Activated CD4-positive, alpha-beta T cell treated with anti-CD3 and anti-CD28 coated beads, Interleukin-2, amount 50 U/mL, for 24 hours (primary cell): ENCODE data around the gene PTGDR2.
"Not testable (repeated sequence)": the region's sequence is repeated elsewhere in the genome, so short reads cannot be mapped to it uniquely, and the experiment has no call there.

ENCODE experiments used
- DNase-seq, 2 donors: peaks; one replicate each; pipeline ENCODE4 v3.0.0-alpha.2; 2020; ENCODE audit warnings: low read depth in 1 of 2, low spot score in 1 of 2

Gene PTGDR2

GRCh38 chr11:60842668-60843600, 12.8 kb downstream of the PTGDR2 start:
- no peak for DNase-seq

DNA sequence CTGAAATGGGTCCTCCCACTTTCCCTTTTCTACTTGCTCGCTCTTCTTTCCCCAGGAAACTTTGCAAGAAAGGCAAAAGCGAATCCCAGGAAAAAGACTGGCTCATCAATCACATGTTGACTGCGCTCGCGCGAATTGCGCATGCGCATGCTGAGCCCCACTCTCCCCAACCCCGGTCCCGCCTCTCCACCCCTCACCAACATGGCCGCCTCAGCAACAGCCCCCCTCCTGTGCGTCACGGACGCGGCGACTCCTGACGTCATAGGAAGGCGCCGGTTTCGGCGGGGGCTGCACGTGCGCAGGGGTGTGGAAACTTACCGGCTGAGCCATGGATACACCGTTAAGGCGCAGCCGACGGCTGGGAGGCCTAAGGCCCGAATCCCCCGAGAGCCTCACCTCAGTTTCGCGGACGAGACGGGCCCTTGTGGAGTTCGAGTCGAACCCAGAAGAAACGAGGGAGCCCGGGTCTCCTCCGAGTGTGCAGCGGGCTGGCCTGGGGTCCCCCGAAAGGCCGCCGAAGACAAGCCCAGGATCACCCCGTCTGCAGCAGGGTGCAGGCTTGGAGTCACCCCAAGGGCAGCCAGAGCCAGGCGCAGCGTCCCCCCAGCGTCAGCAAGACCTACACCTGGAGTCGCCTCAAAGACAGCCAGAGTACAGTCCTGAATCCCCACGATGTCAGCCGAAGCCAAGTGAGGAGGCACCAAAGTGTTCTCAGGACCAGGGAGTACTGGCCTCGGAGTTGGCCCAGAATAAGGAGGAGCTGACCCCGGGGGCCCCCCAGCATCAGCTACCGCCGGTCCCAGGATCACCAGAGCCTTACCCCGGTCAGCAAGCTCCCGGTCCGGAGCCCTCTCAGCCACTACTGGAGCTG, 13.7 kb downstream of the PTGDR2 start, which contains the start of gene CCDC86:
TSS of gene CCDC86 (plus strand) at position 317 of the 871 bp plus-strand sequence. CDS start at position 329, 12 bp downstream.
- peak; percentile 98 to 100 for DNase-seq

GRCh38 chr11:60840470-60841430, 15.0 kb downstream of the PTGDR2 start:
- DNase-seq, result no peak

DNA sequence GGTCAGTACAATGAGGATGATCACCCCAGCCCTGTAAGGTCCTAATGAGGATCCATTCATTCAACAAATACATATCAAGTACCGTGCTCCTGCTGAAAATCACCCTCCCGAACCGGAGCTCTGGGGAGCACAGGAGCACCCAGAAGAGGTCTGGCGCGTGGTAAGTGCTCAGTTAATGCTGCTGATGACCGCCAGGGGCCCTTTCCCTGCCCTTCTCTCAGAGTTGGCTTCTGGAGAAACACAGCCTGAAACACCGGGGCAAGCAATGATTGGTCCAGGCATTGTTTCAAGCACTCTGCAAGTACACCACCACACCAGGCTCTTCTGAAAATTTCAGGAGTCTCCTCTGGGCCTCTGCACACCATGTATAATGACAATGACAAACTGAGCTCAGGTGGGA, 17.6 kb downstream of the PTGDR2 start:
- DNase-seq, result no peak

- no peak for DNase-seq
These were observed 18.8 kb downstream of the PTGDR2 start for GRCh38 chr11:60836866-60837515.

DNA sequence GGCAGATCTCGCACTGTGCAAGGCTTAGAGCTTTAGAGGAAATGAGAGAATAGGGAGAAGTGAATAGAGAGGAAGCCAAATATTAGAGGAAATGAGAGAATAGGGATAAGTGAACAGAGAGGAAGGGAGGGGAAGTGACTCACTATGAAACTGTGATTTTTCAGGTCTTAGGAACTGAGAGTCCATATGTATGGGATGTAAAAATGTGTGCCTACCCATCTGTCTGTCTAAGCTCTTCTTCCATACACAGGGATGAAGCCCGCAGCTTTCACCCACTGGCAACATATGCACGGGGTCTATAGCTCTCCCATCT, 20.3 kb downstream of the PTGDR2 start:
- DNase-seq, result no peak

DNA sequence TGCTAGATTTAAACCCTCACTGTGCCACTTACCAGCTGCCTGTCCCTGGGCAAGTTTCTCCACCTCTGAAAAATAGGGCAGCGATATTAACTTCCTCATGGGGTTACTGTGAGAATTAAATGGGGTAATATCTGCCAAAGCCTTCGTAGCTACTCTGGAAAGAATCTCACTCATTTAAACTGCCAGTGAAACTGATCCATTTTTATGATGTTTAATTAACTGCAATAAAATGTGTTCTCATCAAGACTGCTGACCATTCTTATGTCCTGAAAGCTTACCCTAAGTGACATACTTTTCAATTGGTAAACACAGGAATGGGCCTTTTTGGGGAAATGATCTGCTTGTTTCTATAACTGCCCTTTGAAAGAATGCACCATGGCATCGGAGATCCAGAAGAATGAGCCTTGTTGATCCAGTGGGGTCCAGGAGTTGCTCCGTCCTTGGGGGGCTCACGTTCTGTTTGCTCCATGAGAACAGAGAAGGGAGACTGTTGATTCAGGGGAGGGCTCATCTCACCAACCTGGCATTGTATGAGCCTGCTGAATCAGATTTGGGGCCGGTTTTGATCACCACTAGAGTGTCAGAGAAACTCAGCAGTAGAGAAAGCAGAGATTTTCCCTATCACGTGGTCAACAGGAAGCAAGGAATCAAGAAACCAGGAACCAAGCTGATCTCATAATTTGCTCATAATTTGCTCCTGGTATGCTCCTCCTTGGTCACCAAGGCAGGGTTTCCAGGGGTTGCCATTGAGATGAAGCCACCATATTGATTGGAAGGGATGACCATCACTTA, 20.8 kb downstream of the PTGDR2 start:
- no peak for DNase-seq

DNA sequence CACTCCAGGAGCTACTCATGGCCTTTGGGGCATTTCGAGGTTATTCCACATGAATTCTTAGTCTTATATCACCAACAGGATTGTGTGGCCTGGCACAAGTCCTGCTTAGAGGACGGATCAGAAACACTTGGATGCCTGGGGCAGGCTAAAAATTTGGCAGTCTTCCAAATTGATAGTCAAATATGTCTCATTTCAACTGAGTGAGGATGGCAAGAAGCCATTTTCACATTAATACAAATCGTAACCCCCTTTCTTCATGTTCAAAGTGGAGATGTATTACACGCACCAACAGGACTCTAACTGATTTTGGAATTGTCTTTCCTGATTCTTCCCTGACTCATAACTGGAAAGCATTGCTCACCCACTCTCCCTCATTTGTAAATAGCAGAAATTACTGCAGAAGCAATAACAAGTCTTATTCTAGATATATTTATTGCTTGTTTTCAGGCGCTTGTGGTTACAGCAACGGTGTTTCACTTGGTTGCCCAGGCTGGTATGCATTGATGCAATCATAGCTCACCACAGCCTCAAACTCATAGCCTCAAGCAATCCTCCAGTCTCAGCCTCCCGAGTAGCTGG, 24.2 kb downstream of the PTGDR2 start:
- DNase-seq, result no peak

DNA sequence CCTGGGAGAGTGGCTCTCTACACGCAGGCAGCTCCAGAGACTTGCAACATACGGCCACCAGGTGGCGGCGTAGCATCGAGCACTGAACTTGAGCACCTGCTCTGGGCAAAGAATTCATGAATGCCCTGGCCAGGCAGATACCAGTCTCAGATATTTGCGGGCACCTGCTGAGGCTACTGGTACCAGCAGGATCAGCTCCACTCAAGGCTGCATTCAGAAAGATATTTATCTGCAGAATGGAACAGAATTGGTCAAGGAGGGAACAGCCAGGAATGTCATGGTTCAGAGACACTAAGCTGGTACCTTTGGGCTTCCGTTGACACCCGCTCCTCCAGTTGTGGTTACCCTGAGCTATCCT, 24.6 kb downstream of the PTGDR2 start:
- DNase-seq, result peak; percentile 69 to 70

DNA sequence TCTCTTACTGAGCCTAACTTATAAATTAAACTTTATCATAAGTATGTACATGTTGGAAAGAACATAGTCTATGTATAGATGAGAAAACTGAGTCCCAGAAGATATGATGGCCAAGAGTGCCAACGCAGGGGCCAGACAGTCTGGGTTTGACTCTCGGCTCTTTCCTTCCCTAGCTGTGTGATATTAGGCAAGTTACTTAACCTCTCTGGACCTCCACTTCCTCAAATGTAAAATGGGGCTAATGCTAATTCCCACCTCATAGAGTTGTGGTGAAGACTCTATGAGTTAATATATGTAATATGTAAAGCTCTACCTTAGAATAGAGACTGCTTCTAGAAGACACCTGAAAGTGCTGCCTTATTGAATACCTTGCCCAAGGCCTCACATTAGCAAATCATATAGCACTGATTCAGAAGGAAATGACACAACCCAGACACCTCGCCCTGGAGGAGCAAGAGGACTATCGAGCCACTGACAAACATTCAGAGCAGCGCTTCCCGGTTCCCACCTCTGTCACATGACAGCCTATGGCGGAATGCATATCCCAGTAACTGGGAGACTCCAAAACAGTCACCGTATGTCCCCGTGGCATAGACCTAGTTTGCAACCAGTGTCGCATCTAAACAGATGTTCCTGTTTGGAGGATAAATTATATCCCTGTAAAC, 25.1 kb downstream of the PTGDR2 start:
- no peak for DNase-seq

- DNase-seq, result no peak
These were observed 30.0 kb downstream of the PTGDR2 start for GRCh38 chr11:60825790-60826189.

DNA sequence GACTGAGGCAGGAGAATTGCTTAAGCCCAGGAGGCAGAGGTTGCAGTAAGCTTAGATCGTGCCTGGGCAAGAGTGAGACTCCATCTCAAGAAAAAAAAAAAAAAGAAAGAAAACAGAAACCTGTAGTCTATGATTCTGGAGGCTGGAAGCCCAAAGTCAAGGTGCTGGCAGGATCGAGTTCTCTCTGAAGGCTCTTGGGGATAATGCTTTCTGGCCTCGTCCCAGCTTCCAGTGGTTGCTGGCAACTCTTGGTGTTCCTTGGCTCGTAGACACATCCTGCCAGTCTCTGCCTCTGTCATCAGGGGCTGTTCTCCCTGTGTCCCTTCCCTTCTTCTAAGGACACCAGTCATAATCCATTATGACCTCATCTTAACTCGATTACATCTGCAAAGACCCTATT, 30.6 kb downstream of the PTGDR2 start:
- DNase-seq, result no peak

- DNase-seq, result not testable (repeated sequence)
These were observed 31.9 kb downstream of the PTGDR2 start for GRCh38 chr11:60823745-60824306.

DNA sequence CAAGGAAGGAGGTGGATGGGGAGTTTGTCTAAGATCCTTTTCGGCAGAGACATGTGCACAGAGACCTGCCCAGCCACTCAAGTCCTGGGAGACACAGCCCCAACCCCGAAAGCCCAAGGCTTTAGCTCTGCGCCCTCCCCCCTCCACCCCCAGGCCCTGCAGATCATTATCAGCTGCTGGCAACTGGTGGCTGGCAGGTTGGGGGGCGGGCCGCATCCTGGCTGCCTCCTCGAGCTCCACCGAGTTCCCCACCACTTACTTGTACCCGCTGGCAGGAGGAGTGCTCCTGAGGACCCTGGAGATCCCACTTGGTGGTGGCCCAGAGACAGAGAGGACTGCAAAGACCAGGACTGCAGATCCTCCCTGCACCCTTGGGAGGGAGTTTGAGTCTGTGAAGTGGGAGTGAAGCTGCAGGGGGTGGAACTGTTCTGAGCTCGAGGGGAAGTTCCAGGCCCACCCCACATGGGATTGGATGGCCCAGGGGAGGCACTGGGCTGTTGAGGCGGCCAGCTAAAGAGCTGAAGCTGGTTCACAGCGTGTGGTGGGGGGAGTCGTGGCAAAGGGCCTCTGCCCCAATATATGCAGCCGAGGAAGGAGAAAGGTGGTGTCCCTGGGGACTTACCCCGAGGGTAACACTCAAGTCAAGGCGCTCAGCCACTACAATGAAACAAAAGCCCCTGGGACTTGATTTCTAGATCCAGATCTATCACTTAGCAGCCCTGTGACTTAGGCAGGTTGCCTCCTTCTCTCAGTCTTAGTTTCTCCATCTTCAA, 33.7 kb downstream of the PTGDR2 start:
- DNase-seq, result no peak

- DNase-seq, result no peak
These were observed 37.7 kb downstream of the PTGDR2 start for GRCh38 chr11:60818057-60818456.

DNA sequence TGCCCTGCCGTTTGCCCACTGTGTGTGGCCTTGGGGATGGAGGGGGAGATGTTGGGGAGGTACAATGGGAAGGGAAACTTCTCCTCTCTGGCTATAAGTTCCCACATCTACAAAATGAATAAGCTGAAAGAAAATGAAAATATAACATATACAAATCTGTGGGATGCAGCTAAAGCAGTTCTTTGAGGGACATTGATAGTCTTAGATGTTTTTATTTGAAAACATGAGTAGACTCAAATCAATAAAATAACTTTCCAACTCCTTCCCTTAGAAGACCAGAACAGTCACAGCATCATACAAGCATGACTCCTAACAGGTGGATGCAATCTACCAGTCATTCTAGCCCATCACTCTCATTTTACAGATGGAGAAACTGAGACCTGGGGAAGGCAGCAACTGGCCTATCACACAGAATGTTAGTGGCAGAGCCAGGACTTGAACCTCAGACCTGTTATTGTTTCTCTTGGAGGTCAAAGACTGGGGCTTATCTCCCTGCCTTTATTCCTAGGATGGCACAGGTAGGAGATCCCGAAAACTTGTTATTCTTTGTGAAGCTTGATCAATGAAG, 39.1 kb downstream of the PTGDR2 start:
- DNase-seq, result no peak

DNA sequence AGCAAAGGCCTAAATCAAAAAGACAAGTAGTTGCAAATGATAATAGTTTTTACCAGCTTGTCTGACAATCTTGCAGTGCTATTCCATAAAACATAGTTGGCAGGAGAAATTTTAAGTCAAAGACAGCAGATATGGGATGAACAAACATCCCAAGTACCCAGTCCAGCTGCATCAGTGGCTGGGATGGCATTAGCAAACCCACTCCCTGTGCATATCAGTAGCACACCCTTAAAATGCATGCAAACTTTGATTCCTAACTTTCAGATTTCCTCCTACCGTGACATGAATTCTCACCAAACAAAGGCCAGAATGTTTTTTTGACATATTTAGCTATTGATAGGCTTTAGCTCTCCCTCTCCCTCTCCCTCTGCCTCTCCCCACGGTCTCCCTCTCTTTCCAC, 41.6 kb downstream of the PTGDR2 start:
- no peak for DNase-seq
